Liver (tissue), 3 donors: ENCODE data around the gene FER1L5.

Experiments used
- CTCF ChIP-seq: fragments of 150-350 bp; IDR thresholded peaks from 2 replicates; pipeline ENCODE4 v1.5.1; 2017; ENCODE audit warnings: improper control_type of control experiment, low read depth, low read length; ENCODE audit not compliant: missing input control
- GABPA ChIP-seq, 2 donors: IDR thresholded peaks in 1 of 2; conservative IDR thresholded peaks in 1 of 2; 2 replicates each; pipeline ENCODE4 v1.6.1; 2016; ENCODE audit warnings: antibody characterized with exemption in 2 of 2, mild to moderate bottlenecking in 1 of 2, moderate library complexity in 1 of 2
- HNF4G ChIP-seq: IDR thresholded peaks from 2 replicates; pipeline ENCODE4 v1.6.1; 2016; ENCODE audit warnings: antibody characterized with exemption
- NR2F2 ChIP-seq: IDR thresholded peaks from 2 replicates; pipeline ENCODE4 v1.6.1; 2016; ENCODE audit warnings: antibody characterized with exemption
- RAD21 ChIP-seq, 2 donors: IDR thresholded peaks; 2 replicates each; pipeline ENCODE4 v1.6.1; 2016; ENCODE audit warnings: antibody characterized with exemption in 2 of 2, mild to moderate bottlenecking in 2 of 2
- RXRA ChIP-seq, 2 donors: IDR thresholded peaks; 2 replicates each; pipeline ENCODE4 v1.6.1; 2017 to 2018; ENCODE audit warnings: antibody characterized with exemption in 2 of 2, mild to moderate bottlenecking in 1 of 2
- SP1 ChIP-seq: IDR thresholded peaks from 2 replicates; pipeline ENCODE4 v1.6.1; 2018; ENCODE audit warnings: antibody characterized with exemption, mild to moderate bottlenecking
- YY1 ChIP-seq: IDR thresholded peaks from 2 replicates; pipeline ENCODE4 v1.6.1; 2016; ENCODE audit warnings: antibody characterized with exemption, mild to moderate bottlenecking
- TF ChIP-seq, protein P1 (sequence below): IDR thresholded peaks from 2 replicates; pipeline ENCODE4 v1.6.1; 2016; ENCODE audit warnings: antibody characterized with exemption
- TF ChIP-seq, protein P2 (sequence below): IDR thresholded peaks from 2 replicates; pipeline ENCODE4 v1.6.1; 2016; ENCODE audit warnings: antibody characterized with exemption, mild to moderate bottlenecking
- TF ChIP-seq, protein P3 (sequence below): IDR thresholded peaks from 2 replicates; pipeline ENCODE4 v1.6.1; 2016; ENCODE audit warnings: antibody characterized with exemption
- donor health status: healthy.
- donor health status: healthy.

GRCh38 chr2:96596596-96596995 lies 46.0 kb upstream of the FER1L5 start:
- no peak for TF ChIP-seq RAD21 (IDR thresholded peaks at IDR 0.05)
- TF ChIP-seq CTCF = no peak
- no peak for TF ChIP-seq GABPA (IDR thresholded peaks at IDR 0.05 in 1 of 2, conservative IDR thresholded peaks at IDR 0.05 in 1 of 2)
- no peak for TF ChIP-seq SP1
- no peak for TF ChIP-seq YY1
- TF ChIP-seq, protein P1, sequence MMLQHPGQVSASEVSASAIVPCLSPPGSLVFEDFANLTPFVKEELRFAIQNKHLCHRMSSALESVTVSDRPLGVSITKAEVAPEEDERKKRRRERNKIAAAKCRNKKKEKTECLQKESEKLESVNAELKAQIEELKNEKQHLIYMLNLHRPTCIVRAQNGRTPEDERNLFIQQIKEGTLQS = no peak
- TF ChIP-seq RXRA (IDR thresholded peaks at IDR 0.05) = no peak
- TF ChIP-seq, protein P2, sequence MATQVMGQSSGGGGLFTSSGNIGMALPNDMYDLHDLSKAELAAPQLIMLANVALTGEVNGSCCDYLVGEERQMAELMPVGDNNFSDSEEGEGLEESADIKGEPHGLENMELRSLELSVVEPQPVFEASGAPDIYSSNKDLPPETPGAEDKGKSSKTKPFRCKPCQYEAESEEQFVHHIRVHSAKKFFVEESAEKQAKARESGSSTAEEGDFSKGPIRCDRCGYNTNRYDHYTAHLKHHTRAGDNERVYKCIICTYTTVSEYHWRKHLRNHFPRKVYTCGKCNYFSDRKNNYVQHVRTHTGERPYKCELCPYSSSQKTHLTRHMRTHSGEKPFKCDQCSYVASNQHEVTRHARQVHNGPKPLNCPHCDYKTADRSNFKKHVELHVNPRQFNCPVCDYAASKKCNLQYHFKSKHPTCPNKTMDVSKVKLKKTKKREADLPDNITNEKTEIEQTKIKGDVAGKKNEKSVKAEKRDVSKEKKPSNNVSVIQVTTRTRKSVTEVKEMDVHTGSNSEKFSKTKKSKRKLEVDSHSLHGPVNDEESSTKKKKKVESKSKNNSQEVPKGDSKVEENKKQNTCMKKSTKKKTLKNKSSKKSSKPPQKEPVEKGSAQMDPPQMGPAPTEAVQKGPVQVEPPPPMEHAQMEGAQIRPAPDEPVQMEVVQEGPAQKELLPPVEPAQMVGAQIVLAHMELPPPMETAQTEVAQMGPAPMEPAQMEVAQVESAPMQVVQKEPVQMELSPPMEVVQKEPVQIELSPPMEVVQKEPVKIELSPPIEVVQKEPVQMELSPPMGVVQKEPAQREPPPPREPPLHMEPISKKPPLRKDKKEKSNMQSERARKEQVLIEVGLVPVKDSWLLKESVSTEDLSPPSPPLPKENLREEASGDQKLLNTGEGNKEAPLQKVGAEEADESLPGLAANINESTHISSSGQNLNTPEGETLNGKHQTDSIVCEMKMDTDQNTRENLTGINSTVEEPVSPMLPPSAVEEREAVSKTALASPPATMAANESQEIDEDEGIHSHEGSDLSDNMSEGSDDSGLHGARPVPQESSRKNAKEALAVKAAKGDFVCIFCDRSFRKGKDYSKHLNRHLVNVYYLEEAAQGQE = no peak
- TF ChIP-seq, protein P3, sequence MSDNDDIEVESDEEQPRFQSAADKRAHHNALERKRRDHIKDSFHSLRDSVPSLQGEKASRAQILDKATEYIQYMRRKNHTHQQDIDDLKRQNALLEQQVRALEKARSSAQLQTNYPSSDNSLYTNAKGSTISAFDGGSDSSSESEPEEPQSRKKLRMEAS = no peak
- TF ChIP-seq NR2F2 = no peak
- no peak for TF ChIP-seq HNF4G
